Measurements from ENCODE around the gene GGA2.
"Not testable (repeated sequence)": the region's sequence is repeated elsewhere in the genome, so short reads cannot be mapped to it uniquely, and the experiment has no call there.

GGA2 gene

DNA sequence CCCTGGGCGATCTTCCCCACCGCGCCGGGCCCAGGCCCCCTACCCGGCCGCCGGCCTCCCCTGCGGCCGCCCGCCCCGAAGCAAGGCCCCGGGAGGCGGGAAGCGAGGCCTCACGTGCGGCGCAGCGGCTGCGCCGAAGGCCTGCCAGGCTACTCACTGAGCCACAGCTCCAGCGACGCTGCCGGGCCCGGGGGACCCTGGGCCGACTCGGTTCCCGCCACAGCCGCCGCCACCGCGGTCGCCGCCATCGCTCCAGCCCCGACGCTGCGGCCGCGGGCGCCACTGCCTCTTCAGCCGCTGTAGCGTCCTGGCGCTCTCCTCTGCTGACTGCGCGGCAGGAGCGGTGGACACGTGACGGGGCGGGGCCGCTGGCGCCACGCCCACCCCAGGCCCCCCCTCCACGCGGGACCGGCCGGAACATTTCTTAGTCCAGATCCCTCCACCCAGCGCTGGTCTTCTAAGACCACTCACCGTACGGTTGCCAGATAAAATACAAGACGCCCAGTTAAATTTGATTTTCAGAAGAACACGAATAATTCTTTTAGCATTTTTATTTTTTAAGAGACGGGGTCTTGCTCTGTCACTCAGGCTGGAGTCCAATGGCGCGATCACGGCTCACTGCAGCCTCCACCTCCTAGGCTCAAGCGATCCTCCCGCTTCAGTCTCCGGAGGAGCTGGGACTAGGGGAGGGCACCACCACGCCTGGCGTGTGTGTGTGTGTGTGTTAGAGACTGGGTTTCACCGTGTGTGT, at the start of gene GGA2:
GGA2 (minus strand) TSS at position 331 of the 751 bp plus-strand sequence; CDS start at position 248, 83 bp downstream.
- peak; percentile 70 to 78 for DNase-seq

GRCh38 chr16:23557779-23558702, 47.7 kb upstream of the GGA2 start:
- no peak for DNase-seq

DNA sequence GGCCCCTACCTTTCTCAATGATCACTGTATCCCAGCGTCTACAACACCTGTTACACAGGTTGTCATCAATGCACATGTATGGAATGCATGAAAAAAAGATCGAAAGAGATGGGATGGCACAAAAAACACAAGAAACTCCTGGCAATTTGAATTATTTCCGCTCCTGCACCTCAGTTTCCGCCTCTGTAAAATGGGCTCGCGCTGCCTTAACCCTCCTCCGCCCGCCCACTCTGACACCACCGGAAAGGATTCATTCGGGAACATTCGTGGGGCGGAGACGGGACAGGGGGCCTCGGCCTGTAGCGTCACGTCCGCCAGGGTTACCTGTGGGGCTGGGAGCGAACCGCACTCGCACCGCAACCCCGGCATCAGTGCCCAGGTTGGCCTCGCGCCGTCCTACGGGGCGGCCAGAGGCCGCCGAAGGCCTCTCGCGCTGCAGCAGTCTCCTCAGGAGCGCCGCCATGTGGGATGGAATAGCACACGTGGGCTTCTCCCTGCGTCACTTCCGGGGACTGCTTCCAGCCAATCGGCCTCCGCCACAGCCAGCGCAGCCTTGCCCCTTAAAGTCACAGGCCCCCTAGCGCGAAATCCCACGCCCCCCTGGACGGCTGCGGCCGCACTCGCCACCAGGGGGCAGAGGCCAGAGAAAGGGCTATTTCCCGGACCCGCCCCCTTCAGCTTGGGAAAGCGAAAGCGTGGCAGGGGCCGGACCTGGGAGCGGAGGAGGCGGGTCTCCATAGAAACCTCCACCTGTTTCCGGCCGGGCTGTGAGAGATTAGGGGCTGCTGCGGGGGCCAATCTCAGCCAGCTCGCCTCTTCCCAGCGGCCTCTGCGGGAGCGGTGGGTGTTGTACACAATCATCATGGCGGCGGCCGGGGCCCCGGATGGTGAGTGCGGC, 46.8 kb upstream of the GGA2 start, which contains the start of the genes EARS2 and UBFD1:
EARS2 (minus strand) TSS at position 470 of the 898 bp plus-strand sequence; CDS start at position 463, 7 bp downstream.
UBFD1 (plus strand) TSS at position 847 of the 898 bp plus-strand sequence; CDS start at position 863, 16 bp downstream.
- DNase-seq: peak; percentile 96 to 99

GRCh38 chr16:23554536-23554935, 44.2 kb upstream of the GGA2 start:
- no peak for DNase-seq

GRCh38 chr16:23552161-23552560, 41.9 kb upstream of the GGA2 start:
- DNase-seq: no peak

DNA sequence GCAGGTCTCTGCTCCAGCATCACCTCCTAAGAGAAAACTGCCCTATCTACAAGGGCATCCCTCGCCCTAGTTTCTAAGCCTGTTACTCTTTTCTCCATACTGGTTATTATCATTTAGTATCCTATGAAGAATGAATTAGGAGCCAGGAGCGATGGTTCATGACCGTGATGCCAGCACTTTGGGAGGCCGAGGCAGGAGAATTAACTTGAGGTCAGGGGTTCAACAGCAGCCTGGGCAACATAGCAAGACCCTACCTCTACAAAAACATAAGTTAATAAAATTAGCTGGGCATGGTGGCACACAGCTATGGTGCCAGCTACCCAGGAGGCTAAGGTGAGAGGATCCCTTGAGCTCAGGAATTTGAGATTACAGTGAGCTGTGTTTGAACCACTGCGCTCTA, 39.6 kb upstream of the GGA2 start:
- no peak for DNase-seq

DNA sequence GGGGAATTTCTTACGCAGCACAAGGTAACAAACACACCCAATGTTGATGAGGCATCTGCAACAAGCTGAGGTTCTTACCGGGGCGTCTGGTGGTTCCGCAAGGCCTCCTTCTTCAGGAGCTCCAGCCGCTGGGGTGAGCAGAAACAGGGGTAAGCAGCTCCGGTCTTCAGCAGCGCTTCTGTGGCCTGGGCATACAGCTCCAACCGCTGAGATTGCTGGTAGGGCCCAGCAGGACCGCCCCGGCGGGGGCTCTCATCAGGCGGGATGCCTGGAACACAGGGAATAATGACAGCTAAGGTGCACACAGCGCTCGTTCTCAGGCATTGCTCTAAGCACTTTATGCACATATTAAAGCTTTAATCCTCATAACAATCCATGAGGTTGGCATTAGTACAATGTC, 34.1 kb upstream of the GGA2 start:
- no peak for DNase-seq

DNA sequence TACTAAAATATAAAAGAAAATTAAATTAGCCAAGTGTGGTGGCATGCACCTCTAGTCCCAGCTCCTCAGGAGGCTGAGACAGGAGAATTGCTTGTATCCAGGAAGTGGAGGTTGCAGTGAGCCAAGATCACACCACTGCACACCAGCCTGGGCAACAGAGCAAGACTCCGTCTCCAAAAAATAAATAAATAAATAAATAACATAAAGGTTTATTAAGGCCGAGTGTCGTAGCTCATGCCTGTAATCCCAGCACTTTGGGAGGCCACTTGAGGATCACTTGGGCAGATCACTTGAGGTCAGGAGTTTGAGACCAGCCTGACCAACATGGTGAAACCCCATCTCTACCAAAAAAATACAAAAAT, 30.5 kb upstream of the GGA2 start:
- not testable (repeated sequence) for DNase-seq

DNA sequence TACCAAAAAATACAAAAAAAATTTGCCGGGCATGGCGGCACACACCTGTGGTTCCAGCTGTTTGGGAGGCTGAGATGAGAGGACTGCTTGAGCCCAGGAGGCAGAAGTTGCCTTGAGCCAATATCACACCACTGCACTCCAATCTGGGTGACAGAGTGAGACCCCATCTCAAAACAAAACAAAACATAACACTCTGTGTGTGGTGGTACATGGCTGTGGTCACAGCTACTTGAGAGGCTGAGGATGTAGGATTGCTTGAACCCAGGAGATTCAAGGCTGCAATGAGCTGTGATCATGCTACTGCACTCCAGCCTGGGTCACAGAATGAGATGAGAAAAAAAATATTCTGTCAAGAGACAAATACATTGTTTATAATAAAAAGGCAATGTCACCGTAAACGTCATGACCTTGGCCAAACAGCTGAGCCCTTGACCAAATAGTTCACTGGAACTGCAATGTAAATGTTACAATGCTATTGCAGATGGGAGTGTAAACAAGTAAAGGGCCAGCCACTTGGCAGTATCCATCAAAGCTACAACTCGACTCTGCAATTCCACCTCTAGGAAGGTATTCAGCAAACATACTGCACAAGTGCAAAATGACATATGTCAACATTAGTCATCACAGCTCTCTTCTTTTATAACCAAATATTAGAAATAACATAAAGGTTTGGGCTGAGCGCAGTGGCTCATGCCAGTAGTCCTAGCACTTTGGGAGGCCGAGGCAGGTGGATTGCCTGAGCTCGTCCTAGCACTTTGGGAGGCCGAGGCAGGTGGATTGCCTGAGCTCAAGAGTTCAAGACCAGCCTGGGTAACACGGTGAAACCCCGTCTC, 29.9 kb upstream of the GGA2 start:
- DNase-seq: peak in 1 of 2 experiments; percentile 11

DNA sequence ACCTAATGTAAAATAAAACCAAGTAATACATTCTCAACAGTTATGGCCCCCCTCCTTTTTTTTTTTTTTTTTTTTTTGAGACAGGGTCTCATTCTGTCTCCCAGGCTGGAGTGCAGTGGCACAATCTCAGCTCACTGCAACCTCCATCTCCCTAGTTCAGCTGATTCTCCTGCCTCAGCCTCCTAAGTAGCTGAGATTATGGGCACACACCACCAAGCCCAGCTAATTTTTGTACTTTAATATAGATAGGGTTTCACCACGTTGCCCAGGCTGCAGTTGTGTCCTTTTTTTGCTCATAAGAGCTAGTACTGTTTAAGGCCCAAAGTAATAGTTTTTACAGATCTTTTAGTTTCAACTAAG, 28.6 kb upstream of the GGA2 start:
- DNase-seq: no peak

- no peak for DNase-seq
Measured at GRCh38 chr16:23537390-23537789, 27.1 kb upstream of the GGA2 start.

DNA sequence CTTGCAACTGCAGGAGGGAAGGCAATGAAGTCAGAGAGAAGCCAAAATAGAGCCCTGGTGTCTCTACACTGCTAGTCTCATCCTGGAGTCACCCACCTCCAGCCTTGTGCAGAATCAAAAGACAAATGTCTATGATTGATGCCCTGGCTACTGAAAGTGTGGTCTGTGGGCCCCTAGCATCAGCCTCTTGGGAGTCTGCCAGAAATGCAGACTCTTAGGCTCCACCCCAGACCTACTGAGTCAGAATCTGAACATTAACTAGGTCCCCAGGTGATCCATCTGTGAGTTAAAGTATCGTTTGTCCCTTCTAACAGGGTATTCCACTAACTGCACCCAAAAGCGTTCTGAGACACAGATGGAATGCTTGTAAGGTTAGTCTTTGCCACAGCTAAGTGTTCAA, 25.6 kb upstream of the GGA2 start:
- DNase-seq: no peak

DNA sequence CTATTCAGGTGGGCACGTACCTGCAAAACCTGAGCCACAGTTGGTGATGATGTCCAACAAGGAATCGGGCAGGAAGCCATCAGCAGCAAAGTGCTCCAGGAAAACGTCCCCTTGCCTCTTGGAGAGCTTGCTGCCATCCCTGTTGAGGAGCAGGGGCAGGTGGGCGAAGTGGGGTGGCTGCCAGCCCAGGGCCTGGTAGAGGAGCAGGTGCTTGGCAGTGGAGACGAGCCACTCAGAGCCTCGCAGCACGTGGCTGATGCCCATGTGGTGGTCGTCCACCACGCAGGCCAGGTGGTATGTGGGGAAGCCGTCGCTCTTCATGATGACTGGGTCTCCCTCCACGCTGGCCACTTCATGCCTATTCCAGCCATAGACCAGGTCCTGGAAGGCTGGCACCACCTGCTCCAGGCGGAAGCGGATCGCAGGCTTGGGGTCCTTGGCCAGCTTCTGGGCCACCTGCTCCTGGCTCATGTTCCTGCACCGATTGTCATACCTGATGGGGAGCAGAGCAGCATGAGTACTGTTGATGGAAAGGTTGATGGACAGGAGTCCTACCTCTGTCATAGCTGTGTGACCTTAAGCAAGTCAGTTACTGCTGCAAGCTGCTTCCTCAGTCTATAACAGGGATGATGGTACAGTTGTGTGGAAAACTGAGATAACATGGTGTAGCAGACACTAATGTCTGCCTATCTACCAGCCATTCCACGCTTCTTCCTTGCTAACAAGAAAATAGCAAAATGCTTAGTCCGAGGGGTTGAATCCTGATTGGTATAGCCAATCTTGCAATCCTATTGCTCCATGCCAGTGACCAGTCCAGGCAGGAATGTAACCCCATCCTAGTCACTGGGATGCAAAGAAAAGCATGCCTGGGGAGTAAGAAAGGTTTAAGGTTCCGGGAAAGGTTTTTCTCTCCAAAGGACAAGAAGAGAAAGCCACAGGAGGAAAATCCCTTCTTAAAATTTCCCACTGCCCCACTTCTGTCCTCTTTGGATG, 24.9 kb upstream of the GGA2 start:
- DNase-seq: no peak

GRCh38 chr16:23532448-23532847, 22.2 kb upstream of the GGA2 start:
- DNase-seq: no peak

DNA sequence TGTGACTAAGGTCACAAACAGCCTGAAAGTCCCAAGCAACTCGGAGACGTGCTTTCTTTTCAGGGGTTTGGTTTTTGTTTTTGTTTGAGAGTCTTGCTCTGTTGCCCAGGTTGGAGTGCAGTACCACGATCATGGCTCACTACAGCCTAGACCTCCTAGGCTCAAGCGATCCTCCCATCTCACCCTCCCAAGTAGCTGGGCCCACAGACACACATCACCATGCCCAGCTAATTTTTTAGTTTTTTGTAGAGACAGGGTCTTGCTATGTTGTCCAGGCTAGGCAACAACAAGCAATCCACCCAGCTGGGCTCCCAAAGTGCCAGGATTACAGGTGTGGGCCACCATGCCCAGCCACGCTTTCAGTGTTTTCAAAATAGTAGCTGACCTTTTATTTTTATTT, 19.8 kb upstream of the GGA2 start:
- DNase-seq: no peak

DNA sequence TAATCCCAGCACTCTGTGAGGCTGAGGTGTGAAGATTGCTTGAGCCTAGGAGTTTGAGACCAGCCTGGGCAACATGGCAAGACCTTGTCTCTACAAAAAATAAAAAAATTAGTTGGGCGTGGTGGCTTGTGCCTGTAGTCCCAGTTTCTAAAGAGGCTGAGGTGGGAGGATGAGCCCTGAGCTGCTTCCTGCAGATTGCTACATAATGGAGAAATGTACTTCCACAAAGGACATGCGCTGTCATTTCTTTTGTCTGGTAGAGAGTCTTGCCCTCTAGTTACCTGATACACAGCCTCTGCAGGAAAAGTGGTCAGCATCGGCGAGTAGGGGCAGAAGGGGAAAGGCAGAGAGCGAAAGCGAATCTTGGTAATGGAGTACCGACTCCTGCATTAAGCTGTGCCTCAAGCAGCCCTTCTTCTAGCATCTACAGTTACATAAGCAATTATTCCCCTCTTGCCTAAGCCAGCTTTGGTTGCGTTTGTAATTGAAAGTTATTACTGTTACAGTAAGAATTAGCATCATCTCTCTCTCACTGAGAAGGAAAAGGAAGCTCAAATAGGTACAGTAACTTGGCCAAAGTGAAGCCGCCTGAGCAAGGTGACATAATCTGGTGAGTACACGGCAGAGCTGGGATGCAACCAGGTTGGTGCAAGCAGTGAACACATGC, 18.5 kb upstream of the GGA2 start:
- DNase-seq: no peak

DNA sequence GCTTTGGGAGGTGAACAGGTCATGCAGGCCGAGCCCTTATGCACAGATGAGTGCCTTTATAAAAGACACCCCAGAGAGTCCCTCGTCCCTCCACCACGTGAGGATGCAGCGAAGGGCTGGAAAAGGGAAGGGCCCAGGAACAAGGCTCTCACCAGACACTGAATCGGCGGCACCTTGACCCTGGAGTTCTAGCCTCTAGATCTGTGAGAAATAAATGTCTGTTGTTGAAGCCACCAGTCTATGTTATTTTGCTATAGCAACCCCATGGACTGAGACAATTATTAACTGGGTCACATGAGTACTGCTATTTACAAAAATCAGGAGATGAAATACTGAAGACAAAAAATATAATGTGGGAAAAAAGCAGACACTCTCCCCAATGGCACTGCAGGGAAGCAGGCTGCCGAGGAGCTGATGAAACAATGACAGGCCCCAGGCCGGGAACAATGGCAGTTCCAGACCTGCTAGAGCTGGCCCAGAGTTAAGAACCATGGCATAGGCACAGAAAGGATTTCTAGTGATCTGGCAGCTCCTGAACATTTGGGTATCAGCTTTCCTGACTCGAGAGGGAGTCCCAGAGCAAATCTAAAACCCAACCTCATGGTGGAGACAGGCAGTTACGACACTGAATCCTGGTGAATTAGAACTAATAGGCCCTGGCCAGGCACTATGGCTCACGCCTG, 17.8 kb upstream of the GGA2 start:
- no peak for DNase-seq

DNA sequence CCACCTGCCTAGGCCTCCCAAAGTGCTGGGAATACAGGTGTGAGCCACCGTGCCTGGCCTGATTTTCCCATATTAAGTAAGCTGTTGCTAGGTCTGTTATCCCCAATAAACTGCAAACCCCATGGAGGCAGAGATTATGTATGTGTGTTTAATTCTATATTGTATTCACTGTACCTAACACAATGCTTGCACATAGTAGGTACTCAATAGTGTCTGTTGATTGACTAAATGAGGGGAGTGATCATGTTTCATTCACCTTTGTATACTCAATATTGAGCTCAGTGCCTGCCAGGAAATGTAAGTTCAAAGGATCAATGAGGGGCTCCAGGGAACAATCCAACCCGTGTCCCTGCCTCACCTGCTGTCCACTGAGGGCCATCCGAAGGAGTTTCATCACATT, 14.6 kb upstream of the GGA2 start:
- DNase-seq: no peak

- DNase-seq: no peak
Measured at GRCh38 chr16:23523876-23524385, 13.6 kb upstream of the GGA2 start.
